HG03066 (cell line): ENCODE data around the gene TNIP2.

Source experiments
- ATAC-seq: cut with Tn5 transposase; IDR thresholded peaks from one replicate; pipeline ENCODE4 v1.9.1; 2021; ENCODE audit warnings: low read depth; ENCODE audit not compliant: unreplicated experiment

TNIP2 gene

GRCh38 chr4:2794486-2795299 is 38.6 kb upstream of the TNIP2 start:
- no peak for ATAC-seq

GRCh38 chr4:2793586-2794485 is 37.7 kb upstream of the TNIP2 start:
- no peak for ATAC-seq

- ATAC-seq = no peak
Measured at GRCh38 chr4:2792711-2793585, 36.8 kb upstream of the TNIP2 start, which contains the start of gene SH3BP2. SH3BP2 (plus strand) TSS chr4:2793085; CDS start chr4:2820618, 27,533 bp downstream.

GRCh38 chr4:2792396-2792710 is 36.2 kb upstream of the TNIP2 start:
- no peak for ATAC-seq

GRCh38 chr4:2791518-2792395 is 35.6 kb upstream of the TNIP2 start:
- ATAC-seq = no peak

- no peak for ATAC-seq
Measured at GRCh38 chr4:2790583-2791517, 34.7 kb upstream of the TNIP2 start.

- ATAC-seq = no peak
Measured at GRCh38 chr4:2789793-2790582, 33.9 kb upstream of the TNIP2 start.

GRCh38 chr4:2789351-2789750 is 33.2 kb upstream of the TNIP2 start:
- ATAC-seq = no peak

- ATAC-seq = no peak
Measured at GRCh38 chr4:2788532-2789103, 32.5 kb upstream of the TNIP2 start.

- ATAC-seq = no peak
Measured at GRCh38 chr4:2788101-2788500, 32.0 kb upstream of the TNIP2 start.

GRCh38 chr4:2787230-2788100 is 31.3 kb upstream of the TNIP2 start:
- peak; percentile 66 for ATAC-seq

- ATAC-seq = no peak
Measured at GRCh38 chr4:2786794-2787229, 30.7 kb upstream of the TNIP2 start.

- no peak for ATAC-seq
Measured at GRCh38 chr4:2786152-2786671, 30.1 kb upstream of the TNIP2 start.

- ATAC-seq = no peak
Measured at GRCh38 chr4:2785613-2786012, 29.5 kb upstream of the TNIP2 start.

- ATAC-seq = no peak
Measured at GRCh38 chr4:2783790-2784189, 27.7 kb upstream of the TNIP2 start.

- ATAC-seq = no peak
Measured at GRCh38 chr4:2781911-2782310, 25.8 kb upstream of the TNIP2 start.
